HG03571 (cell line): ENCODE measurements around the gene SNX2.
"Not testable (repeated sequence)": the region's sequence is repeated elsewhere in the genome, so short reads cannot be mapped to it uniquely, and the experiment has no call there.

Source experiments
- ATAC-seq: cut with Tn5 transposase; IDR thresholded peaks from one replicate; pipeline ENCODE4 v1.9.1; 2021; ENCODE audit not compliant: unreplicated experiment

Gene SNX2

GRCh38 chr5:122839731-122840130, 64.9 kb downstream of the SNX2 start:
- ATAC-seq: no peak

GRCh38 chr5:122842016-122842580, 67.2 kb downstream of the SNX2 start:
- ATAC-seq: no peak

DNA sequence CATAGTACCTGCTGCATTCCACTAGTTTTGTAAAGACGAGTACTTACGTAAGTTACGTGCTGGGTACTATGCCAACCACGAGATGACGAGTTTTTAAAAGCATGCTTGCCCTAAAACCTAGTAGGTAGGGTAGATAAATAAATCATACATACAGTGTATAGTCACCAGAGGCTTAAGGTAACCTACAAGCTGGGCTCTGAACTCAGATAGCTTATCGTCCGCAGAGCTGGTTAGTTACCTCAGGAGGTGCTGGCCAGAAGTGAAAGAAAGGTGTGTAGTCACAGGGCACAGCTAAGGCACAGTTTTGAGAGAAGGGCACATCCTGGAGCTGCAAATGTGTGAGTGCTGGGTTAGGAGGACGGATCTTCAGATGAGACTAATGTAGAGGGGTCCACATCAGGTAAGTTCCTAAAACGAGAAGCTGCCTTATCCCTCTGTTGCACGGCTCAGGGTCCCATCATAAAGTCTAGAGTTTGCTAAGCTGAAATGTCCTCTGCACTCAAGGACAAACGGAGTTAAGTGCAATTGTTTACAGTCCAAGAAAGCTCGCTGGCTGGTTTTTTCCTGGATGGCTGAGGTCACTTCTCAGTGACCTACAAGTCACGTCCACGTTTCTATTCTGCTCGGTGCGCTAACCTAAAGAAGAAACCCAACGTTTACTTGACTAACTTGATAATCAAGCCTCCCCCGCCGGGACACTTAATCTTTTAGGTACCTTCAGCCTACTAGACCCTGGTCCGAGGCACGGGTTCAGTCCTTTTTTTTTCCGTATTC, 69.4 kb downstream of the SNX2 start:
- no peak for ATAC-seq

- peak; percentile 37 for ATAC-seq
Measured at GRCh38 chr5:122844910-122845228, 70.0 kb downstream of the SNX2 start.

GRCh38 chr5:122845229-122846050, 70.6 kb downstream of the SNX2 start, which contains the start of gene SNX24:
SNX24 (plus strand) TSS chr5:122845613; CDS start chr5:122845634, 21 bp downstream.
- peak; percentile 85 for ATAC-seq

- no peak for ATAC-seq
Measured at GRCh38 chr5:122846051-122846550, 71.2 kb downstream of the SNX2 start.

- no peak for ATAC-seq
Measured at GRCh38 chr5:122847687-122848081, 72.8 kb downstream of the SNX2 start.

DNA sequence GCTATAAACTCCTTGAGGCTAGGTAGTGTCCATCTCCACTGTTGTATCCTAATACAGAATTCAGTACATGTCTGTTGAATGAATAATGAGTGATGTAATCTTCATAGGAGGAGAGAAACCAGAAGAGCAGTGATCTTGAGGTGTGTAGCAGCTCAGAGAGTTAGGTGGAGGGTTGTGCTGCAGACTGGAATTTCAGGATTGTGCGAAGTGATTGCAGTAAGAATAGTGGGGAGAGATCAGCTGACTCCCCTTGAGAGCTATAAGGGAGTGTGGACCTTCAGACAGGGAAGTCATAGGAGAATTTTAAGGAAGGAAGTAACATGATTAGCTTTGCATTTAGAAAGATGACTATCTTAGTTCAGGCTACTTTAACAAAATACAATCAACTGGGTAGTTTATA, 74.9 kb downstream of the SNX2 start:
- ATAC-seq: no peak

GRCh38 chr5:122857538-122857937, 82.7 kb downstream of the SNX2 start:
- ATAC-seq: not testable (repeated sequence)

DNA sequence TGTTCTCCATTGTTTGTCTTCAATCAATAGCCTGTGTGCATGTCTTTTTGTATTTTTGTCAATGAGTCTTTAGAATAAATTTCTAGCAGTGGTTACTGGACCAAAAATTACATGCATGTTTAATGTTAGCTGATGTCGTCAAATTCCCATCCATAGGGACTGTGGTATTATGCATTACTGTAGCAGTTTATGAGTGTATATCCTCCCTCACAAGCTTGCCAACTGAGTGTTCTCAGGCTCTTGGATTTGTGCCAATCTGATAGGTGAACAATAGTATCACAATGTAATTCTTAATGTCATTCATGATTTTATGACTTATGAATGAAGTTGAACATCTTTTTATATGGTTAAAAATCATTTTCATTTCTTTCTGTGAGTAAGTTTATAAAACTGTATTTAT, 83.6 kb downstream of the SNX2 start:
- ATAC-seq: no peak

GRCh38 chr5:122863240-122863639, 88.4 kb downstream of the SNX2 start:
- no peak for ATAC-seq

GRCh38 chr5:122863721-122864120, 88.8 kb downstream of the SNX2 start:
- no peak for ATAC-seq

DNA sequence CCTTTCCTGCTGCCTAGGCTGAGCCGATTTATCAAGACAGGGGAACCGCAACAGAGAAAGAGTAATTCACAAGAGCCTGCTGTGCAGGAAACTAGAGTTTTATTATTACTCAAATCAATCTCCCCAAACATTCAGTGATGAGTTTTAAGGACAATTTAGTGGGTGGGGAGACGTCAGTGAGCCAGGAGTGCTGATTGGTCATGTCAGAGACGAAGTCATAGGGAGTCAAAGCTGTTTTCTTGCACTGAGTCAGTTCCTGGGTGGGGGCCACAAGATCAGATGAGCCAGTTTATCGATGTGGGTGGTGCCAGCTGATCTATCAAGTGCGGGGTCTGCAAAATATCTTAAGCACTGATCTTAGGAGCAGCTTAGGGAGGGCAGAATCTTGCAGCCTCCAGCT, 89.5 kb downstream of the SNX2 start:
- ATAC-seq: no peak

- no peak for ATAC-seq
Measured at GRCh38 chr5:122864842-122865241, 90.0 kb downstream of the SNX2 start.

DNA sequence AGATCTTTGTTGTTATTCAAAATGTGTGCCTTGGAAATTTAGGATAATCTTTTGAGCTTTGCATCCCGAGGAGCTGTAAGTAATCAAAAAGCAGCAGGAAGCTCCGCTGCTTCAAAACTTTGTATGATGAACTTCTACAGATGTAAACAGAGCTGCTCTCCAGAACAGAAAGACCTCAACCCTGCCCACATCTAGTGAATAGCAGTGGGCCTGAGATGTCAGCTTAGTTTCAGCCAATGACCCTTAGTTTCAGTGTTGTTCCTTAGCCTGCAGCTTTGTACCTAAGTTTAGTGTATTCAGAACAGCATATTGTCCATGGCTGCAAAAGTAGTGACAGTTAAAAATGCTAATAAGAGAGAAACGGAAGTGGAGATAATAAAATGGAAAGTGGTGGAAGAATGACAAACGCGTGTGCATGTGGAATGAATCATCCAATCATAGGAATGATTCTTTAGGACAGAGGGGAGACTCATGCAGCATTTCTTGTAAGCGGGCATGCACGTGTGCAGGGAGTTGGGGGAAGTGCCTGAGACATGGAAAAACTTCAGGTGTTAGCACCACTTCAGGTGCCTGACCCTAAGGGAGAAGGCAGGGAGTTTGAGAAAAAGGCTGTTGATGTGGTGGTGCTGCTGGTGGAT, 95.5 kb downstream of the SNX2 start:
- ATAC-seq: no peak

GRCh38 chr5:122871661-122872060, 96.8 kb downstream of the SNX2 start:
- ATAC-seq: no peak

- no peak for ATAC-seq
Measured at GRCh38 chr5:122874179-122874875, 99.4 kb downstream of the SNX2 start.

- peak; percentile 65 for ATAC-seq
Measured at GRCh38 chr5:122877518-122877917, 102.6 kb downstream of the SNX2 start.

DNA sequence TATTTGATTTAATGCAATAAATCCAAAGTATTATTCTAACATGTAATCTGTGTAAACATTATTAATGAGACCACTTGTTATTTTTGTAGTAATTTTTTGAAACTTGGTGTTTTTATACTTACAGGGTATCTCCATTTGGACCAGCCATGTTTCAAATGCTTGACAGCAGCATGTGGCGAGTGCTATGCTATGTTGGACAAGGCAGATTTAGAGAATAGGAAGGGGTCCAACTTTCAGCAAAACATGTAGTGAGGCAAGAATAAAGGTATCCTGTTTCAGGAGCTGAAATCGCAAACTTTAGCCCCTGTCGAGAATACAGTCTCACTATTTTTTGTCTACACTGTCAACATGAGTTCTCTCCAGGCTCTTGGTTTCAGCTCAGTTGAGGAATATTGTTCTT, 104.2 kb downstream of the SNX2 start:
- no peak for ATAC-seq
